HG02763 (cell line): ENCODE results near the gene DGLUCY.
"Not testable (repeated sequence)": the region's sequence is repeated elsewhere in the genome, so short reads cannot be mapped to it uniquely, and the experiment has no call there.

Source experiments
- ATAC-seq: cut with Tn5 transposase; IDR thresholded peaks from one replicate; pipeline ENCODE4 v1.9.1; 2021; ENCODE audit warnings: mild to moderate bottlenecking, moderate library complexity; ENCODE audit not compliant: unreplicated experiment

The DGLUCY gene

GRCh38 chr14:91108941-91109611 lies 4.8 kb upstream of the DGLUCY start:
- no peak for ATAC-seq

GRCh38 chr14:91111443-91111842 lies 2.4 kb upstream of the DGLUCY start:
- ATAC-seq: no peak

DNA sequence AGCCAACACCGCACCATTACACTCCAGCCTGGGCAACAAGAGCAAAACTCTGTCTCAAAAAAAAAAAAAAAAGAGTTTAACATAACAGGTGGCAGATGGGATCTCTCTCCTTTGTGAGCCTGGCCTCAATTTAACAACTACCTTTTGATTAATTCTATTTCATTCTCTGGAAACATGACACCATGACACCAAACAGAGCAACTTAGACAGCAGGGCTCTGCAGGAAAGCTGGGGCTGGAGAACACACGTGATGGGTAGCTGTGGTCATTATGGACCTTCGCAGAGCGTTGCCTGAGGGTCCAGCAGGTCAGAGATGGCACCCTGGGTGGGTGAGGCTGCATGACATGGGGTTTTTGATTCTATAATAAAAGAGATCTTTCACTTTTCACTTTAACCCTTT lies 1.7 kb upstream of the DGLUCY start:
- ATAC-seq: no peak

DNA sequence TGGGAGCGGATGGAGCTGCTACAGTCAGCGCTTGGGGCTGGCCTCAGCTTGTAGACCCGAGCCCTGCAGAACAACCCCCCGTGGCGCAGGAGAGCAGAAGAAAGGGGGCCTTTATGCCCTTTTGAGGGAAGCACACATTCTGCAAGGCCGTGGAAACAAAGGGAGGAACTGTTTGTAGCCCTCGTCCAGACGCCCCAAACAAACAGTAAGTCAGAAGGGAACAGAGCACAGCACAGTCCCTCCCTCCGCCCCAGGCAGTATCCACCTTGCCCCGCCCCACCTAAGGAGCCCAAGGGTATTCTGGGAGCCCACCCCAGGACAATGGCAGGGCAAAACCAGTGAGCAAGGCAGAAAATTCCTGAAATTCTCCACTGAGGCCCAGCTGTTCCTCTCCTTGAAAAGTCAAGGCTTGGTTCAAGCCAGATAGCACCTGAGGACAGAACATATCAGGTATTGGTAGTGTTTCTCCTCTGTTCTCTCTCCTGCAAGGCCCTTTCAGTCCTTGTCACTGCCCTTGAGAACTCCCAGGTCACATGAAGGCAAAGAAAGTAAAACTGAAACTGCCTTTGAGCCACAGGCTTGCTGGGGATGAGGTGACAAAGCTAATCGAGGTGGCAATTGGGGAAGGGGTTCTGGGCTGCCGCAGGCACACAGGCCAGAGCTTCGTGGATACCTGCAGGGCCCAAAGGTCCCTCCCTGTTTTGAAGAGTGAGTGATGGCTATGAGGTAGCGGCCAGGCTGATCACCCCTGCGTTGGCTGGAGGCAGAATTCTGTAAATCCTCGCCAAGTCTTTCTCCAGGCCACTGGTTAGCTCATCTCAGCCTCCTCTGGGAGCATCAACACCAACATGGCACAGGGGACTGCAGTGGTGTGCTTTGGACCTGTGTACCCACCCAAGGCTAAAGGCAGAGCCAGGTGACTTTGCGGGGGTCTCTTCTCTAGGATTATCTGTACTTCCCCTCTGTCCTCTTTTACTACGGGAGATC lies 499 bp downstream of the DGLUCY start:
- ATAC-seq: peak; percentile 78

DNA sequence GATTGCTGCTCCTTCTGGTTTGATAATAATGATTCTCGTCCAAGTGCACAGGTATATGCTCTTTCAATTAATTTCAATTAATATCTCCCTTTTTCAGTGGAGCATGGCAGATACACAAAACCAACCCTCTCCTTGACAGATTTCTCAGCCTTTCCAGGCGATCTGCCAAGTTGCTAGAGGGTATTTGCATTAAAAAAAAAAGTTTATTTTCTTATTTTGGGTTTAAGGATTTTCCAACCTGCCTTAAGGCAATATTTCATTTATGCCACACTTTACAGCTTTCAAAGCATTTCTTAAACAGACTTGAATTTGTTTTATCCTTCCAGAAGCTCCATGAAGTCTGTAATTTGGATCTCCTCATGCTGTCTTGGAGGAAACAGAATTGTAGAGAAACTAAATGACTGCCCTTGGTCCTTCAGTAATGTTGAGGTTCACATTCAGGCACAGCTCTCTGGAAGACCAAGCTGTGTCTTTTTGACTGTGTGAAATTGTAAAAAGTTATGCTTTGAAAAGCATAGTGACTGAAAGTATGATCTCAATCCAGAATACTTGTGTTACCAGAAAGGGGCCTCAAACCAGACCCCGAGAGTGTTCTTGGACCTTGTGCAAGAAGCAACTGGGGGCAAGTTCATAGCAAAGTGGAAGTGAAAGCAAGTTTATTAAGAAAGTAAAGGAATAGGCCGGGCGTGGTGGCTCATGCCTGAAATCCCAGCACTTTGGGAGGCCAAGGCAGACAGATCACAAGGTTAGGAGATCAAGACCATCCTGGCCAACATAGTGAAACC lies 2.3 kb downstream of the DGLUCY start:
- ATAC-seq: no peak

DNA sequence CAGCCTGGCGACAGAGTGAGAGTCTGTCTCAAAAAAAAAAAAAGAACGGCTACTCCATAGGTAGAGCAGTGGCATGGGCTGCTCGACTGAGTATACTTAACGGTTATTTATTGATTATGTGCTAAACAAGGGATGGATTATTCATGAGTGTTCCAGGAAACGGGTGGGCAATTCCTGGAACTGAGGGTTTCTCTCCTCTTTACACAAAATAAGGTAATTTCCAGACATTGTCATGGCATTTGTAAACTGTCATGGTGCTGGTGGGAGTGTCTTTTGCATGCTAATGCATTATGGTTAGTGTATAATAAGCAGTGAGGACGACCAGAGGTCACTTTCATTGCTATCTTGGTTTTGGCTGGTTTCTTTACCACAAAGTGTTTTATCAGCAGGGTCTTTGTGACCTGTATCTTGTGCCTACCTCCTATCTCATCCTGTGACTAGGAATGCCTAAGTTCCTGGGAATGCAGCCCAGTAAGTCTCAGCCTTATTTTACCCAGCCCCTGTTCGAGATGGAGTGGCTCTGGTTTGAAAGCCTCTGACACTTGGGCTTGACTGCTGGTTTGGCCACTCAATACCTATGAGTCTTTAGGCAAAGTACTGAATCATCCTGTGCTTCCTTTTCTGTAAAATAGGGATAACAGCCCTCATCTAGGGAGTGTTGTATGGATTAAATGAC lies 3.2 kb downstream of the DGLUCY start:
- ATAC-seq: no peak

DNA sequence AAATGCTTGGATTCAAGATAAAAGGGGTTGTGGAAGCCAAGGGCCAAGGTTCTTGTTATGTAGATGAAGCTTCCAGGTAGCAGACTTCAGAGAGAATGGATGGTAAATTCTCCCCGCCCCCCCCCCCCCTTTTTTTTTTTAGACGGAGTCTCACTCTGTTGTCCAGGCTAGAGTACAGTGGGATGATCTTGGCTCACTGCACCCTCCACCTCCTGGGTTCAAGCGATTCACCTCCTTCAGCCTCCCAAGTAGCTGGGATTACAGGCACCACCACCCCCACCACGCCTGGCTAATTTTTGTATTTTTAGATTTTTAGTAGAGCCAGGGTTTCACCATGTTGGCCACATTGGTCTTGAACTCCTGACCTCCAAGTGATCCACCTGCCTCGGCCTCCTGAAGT lies 4.1 kb downstream of the DGLUCY start:
- no peak for ATAC-seq

- no peak for ATAC-seq
These were observed 4.7 kb downstream of the DGLUCY start for GRCh38 chr14:91118511-91119068.

DNA sequence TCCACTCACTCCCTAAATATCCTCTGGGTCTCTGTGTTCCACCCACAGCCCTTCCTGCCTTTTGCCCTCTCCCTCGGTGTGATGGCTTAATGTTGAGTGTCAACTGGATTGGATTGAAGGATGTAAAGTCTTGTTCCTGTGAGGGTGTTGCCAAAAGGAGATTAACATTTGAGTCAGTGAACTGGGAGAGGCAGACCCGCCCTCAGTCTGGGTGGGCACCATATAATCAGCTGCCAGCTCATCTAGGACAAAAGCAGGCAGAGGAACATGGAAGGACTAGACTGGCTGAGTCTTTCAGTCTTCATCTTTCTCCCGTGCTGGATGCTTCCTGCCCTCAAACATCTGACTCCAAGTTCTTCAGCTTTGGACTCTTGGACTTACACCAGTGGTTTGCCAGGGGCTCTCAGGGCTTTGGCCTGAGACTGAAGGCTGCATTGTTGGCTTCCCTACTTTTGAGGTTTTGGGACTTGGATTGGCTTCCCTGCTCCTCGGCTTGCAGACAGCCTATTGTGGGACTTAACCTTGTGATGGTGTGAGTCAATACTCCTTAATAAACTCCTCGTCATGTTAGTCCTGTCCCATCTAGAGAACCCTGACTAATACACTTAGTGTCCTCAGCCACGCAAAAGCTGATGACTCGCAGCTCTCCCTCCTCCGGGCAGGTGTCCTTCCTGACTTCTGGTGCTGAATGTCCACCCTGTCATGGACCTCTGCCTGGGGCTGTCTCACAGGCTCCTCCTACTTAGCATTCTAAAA lies 5.9 kb downstream of the DGLUCY start:
- no peak for ATAC-seq

GRCh38 chr14:91123201-91123600 lies 9.3 kb downstream of the DGLUCY start:
- ATAC-seq: no peak

GRCh38 chr14:91124406-91125270 lies 10.8 kb downstream of the DGLUCY start:
- ATAC-seq: not testable (repeated sequence)

GRCh38 chr14:91125271-91125660 lies 11.4 kb downstream of the DGLUCY start:
- no peak for ATAC-seq

- no peak for ATAC-seq
These were observed 11.9 kb downstream of the DGLUCY start for GRCh38 chr14:91125801-91126200.

- no peak for ATAC-seq
These were observed 12.9 kb downstream of the DGLUCY start for GRCh38 chr14:91126761-91127160.

DNA sequence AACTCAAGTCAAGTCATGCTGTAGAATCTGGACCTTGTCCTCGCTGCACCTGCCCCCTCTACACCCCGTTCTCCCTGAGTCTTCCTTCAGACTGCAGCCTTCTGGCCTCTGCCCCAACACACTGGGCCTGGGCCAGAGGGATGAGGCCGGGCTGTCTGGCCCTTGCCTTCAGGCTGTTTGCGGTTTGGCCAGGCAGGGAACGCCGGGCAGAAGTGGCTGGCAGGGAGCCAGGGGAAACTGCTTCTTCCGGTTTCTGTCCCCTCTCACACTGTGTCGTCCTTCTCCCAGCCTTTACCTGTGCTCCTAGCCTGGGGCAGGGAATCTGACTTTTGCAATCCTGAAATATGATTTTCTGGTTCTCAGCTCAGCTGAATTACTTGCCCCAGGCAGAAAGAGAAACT lies 13.5 kb downstream of the DGLUCY start:
- no peak for ATAC-seq

GRCh38 chr14:91127924-91128323 lies 14.1 kb downstream of the DGLUCY start:
- no peak for ATAC-seq

GRCh38 chr14:91128699-91129098 lies 14.8 kb downstream of the DGLUCY start:
- ATAC-seq: no peak

GRCh38 chr14:91129261-91129660 lies 15.4 kb downstream of the DGLUCY start:
- ATAC-seq: no peak

GRCh38 chr14:91135039-91135438 lies 21.2 kb downstream of the DGLUCY start:
- no peak for ATAC-seq
